Natural killer cell (primary cell): Measurements from ENCODE around the gene NUP133. TPM values are rescaled to one million over a fixed set of nuclear protein-coding genes. Genes with fewer than 3 reads are reported as not detected.

Experiments used
- ATAC-seq, 3 donors: fragments of 150-1000 bp in 2 of 3; fragments of 200-7000 bp in 1 of 3; cut with Tn5 transposase; 1 replicate in 1 of 3; 2 replicates in 2 of 3; pipeline ENCODE4 v1.10.0; 2021; ENCODE audit warnings: mild to moderate bottlenecking in 2 of 3, moderate library complexity in 2 of 3
- DNase-seq, 2 donors: peaks; one replicate each; pipeline versions ENCODE4 v3.0.0 to v3.0.0-alpha.2; 2013 to 2021; ENCODE audit warnings: mixed read lengths in 1 of 2
- H3K27ac ChIP-seq: one replicate; pipeline ENCODE4 v1.5.1; 2013; ENCODE audit warnings: mild to moderate bottlenecking, low read length
- H3K27me3 ChIP-seq: one replicate; pipeline ENCODE4 v1.6.1; 2013; ENCODE audit warnings: low read length; ENCODE audit not compliant: control insufficient read depth, insufficient read depth
- H3K36me3 ChIP-seq: one replicate; pipeline ENCODE4 v1.6.1; 2013; ENCODE audit warnings: low read length; ENCODE audit not compliant: control insufficient read depth, insufficient read depth
- H3K4me1 ChIP-seq: one replicate; pipeline ENCODE4 v1.6.1; 2013; ENCODE audit warnings: low read length; ENCODE audit not compliant: control insufficient read depth, insufficient read depth
- H3K4me3 ChIP-seq: one replicate; pipeline ENCODE4 v1.5.1; 2013; ENCODE audit warnings: low read length
- H3K9me3 ChIP-seq: one replicate; pipeline ENCODE4 v1.6.1; 2013; ENCODE audit warnings: low read length; ENCODE audit not compliant: control insufficient read depth, insufficient read depth
- H3K27ac Mint-ChIP-seq, 2 donors: one replicate each; pipeline ENCODE4 v1.8.0; 2022; ENCODE audit warnings: mild to moderate bottlenecking in 2 of 2, mixed read lengths in 2 of 2, moderate library complexity in 1 of 2
- H3K27me3 Mint-ChIP-seq, 2 donors: one replicate each; pipeline ENCODE4 v1.8.0; 2022; ENCODE audit warnings: low read depth in 2 of 2, mixed read lengths in 2 of 2
- H3K36me3 Mint-ChIP-seq: one replicate; pipeline ENCODE4 v1.8.0; 2022; ENCODE audit warnings: mixed read lengths
- H3K4me1 Mint-ChIP-seq, 2 donors: one replicate each; pipeline ENCODE4 v1.8.0; 2022; ENCODE audit warnings: mixed read lengths in 2 of 2
- H3K4me3 Mint-ChIP-seq: one replicate; pipeline ENCODE4 v1.8.0; 2022; ENCODE audit warnings: mild to moderate bottlenecking, moderate library complexity, mixed read lengths
- H3K9me3 Mint-ChIP-seq, 2 donors: one replicate each; pipeline ENCODE4 v1.8.0; 2022; ENCODE audit warnings: mixed read lengths in 2 of 2
- WGBS: methylation state at CpG from one replicate; pipeline ENCODE4 v1.1.7; 2013; ENCODE audit warnings: missing lambda C conversion rate; ENCODE audit not compliant: insufficient coverage; 5-methylcytosine and 5-hydroxymethylcytosine counted together
- intact Hi-C: fragments of 100-400 bp; cut with micrococcal nuclease; formaldehyde crosslinking; loops from one replicate; pipeline ENCODE4 v1.14.2; 2022
- total RNA-seq, 4 donors: library from RNA; stranded (reverse); fragments of 120-200 nt in 1 of 4; gene quantifications; one replicate each; pipeline versions ENCODE4 v1.2.3 to v1.2.4, GENCODE V29; 2013 to 2022
- TF ChIP-seq, protein P1 (sequence below): fragments of 200-600 bp; IDR thresholded peaks from one replicate; pipeline ENCODE4 v1.8.0; 2022; ENCODE audit warnings: antibody characterized with exemption

The NUP133 gene
- total RNA-seq, 3 donors from 2014 or later (not counting 1 experiment from before 2014, with no cell fraction given) = 34.5 to 40.1 (median 38.4) TPM

DNA sequence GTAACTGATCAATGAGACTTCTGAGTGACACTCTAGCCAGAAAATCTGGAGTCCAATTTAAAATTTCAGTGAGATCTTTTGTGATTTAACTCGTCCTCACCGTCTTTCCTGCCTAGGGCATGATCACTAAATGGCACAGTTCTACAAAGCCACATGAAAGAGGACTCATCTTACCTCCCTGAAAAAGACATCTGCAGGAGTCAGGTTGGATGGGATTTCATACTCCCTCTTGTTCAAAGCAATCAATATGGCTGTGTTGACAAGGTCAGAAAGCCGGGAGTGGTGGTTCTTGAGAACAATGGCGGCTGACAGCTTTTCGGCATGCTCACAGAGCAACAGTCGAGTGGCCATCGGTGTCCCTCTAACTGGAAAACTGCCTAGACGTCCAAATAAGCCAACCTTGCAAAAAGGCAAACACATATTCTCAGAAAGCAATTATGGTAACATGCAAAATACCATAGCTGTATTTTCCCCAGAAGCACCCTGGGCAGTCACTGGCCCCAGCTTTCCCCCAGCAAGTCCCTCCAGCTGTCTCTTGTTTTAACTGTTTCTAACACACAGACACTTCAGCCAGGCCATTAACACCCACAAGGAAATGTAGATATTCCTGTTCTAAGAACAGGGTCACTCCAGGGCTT, 37.6 kb downstream of the NUP133 start:
- intact Hi-C loops = no loop called here
- H3K4me1 Mint-ChIP-seq = peaks cover 0 to 4% of the 10 kb centered on the region in 2 donors
- Histone ChIP-seq H3K36me3 (peaks cover 63% of the 10 kb centered on the region), H3K27me3 (no peaks in the 10 kb centered on the region), H3K4me3 (no peak overlapping the region), H3K27ac (no peak overlapping the region), H3K9me3 (no peaks in the 10 kb centered on the region), H3K4me1 (no peaks in the 10 kb centered on the region)
- H3K9me3 Mint-ChIP-seq = no peaks in the 10 kb centered on the region
- TF ChIP-seq, protein P1, sequence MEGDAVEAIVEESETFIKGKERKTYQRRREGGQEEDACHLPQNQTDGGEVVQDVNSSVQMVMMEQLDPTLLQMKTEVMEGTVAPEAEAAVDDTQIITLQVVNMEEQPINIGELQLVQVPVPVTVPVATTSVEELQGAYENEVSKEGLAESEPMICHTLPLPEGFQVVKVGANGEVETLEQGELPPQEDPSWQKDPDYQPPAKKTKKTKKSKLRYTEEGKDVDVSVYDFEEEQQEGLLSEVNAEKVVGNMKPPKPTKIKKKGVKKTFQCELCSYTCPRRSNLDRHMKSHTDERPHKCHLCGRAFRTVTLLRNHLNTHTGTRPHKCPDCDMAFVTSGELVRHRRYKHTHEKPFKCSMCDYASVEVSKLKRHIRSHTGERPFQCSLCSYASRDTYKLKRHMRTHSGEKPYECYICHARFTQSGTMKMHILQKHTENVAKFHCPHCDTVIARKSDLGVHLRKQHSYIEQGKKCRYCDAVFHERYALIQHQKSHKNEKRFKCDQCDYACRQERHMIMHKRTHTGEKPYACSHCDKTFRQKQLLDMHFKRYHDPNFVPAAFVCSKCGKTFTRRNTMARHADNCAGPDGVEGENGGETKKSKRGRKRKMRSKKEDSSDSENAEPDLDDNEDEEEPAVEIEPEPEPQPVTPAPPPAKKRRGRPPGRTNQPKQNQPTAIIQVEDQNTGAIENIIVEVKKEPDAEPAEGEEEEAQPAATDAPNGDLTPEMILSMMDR = no peak
- H3K27me3 Mint-ChIP-seq = no peaks in the 10 kb centered on the region
- ATAC-seq (no peak), DNase-seq (no peak)
- no peak overlapping the region for H3K27ac Mint-ChIP-seq
- peaks cover 10% of the 10 kb centered on the region for H3K36me3 Mint-ChIP-seq
- no peak overlapping the region for H3K4me3 Mint-ChIP-seq
- 94% methylated on average over 8 of the region's 8 CpGs for WGBS

DNA sequence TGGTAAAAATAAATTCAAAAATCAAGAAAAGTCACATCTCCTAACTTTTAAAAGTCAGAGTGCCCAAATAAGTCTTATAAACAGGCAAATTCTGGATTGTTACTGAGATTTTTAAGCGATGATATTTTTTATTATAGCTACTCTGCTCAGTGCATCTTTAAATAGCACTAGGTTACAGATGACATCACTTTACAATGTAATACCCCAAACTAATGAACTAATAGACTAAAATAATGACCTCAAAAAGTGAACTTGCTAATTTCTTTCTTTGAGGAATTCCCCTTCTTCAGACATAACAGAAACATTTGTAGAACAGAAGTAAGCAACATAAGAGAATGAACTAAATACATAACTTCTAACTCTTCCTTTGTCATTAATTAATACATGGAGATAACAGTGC, 41.3 kb downstream of the NUP133 start:
- Histone ChIP-seq H3K9me3 (no peaks in the 10 kb centered on the region), H3K4me3 (no peak overlapping the region), H3K4me1 (no peaks in the 10 kb centered on the region), H3K36me3 (peaks cover 63% of the 10 kb centered on the region), H3K27me3 (no peaks in the 10 kb centered on the region), H3K27ac (no peak overlapping the region)
- DNase-seq (no peak), ATAC-seq (no peak)
- H3K36me3 Mint-ChIP-seq = peaks cover 16% of the 10 kb centered on the region
- no peaks in the 10 kb centered on the region for H3K9me3 Mint-ChIP-seq
- peaks cover 0 to 4% of the 10 kb centered on the region in 2 donors for H3K4me1 Mint-ChIP-seq
- intact Hi-C loops = no loop called here
- H3K27me3 Mint-ChIP-seq = no peaks in the 10 kb centered on the region
- H3K4me3 Mint-ChIP-seq = no peak overlapping the region
- TF ChIP-seq, protein P1 = no peak
- 100% methylated on average over 1 of the region's 1 CpG for WGBS
- H3K27ac Mint-ChIP-seq = no peak overlapping the region

DNA sequence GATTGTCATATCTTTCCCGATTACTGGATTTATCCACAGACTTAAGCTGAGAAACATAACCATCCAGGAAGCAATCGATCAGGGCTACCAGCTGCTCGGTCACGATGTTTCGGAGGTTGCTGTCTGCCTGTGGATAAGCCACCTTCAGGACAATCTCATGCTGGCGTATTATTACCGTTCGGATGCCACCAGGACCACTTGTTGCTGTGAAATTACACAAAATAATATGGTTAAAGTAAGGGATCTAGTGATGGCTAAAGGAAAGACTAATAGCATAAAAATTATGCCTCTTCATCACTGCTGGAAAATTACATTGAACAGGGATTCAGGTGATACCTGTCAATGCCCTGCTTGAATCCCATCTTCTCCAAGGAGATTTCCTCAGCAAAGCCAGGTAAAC, 43.5 kb downstream of the NUP133 start:
- Mint-ChIP-seq H3K36me3 (peaks cover 20% of the 10 kb centered on the region), H3K27me3 (no peaks in the 10 kb centered on the region), H3K27ac (no peak overlapping the region), H3K4me1 (peaks cover 0 to 4% of the 10 kb centered on the region in 2 donors), H3K9me3 (no peaks in the 10 kb centered on the region), H3K4me3 (no peak overlapping the region)
- Histone ChIP-seq H3K4me1 (no peaks in the 10 kb centered on the region), H3K27ac (no peak overlapping the region), H3K27me3 (no peaks in the 10 kb centered on the region), H3K36me3 (peaks cover 68% of the 10 kb centered on the region), H3K4me3 (no peak overlapping the region), H3K9me3 (no peaks in the 10 kb centered on the region)
- ATAC-seq (no peak), DNase-seq (no peak)
- TF ChIP-seq, protein P1 = no peak
- intact Hi-C loops = no loop called here
- over 99% methylated on average over 8 of the region's 8 CpGs for WGBS
